OCI-M2 (cell line): ENCODE data around the gene ADGRB2.

Experiments
- DNase-seq: peaks from one replicate; lab custom pipeline; 2025; ENCODE audit not compliant: unreplicated experiment; lab: John Stamatoyannopoulos, UW

The ADGRB2 gene

GRCh38 chr1:31783846-31784245 lies 19.7 kb upstream of the ADGRB2 start:
- DNase-seq: no peak

GRCh38 chr1:31782421-31783410 lies 18.6 kb upstream of the ADGRB2 start:
- DNase-seq: no peak

GRCh38 chr1:31781756-31782371 lies 17.7 kb upstream of the ADGRB2 start:
- no peak for DNase-seq

- DNase-seq: no peak
These were observed 17.1 kb upstream of the ADGRB2 start for GRCh38 chr1:31781138-31781755.

- no peak for DNase-seq
These were observed 16.5 kb upstream of the ADGRB2 start for GRCh38 chr1:31780632-31781031.

GRCh38 chr1:31779687-31780086 lies 15.5 kb upstream of the ADGRB2 start:
- no peak for DNase-seq

GRCh38 chr1:31778763-31779488 lies 14.8 kb upstream of the ADGRB2 start:
- DNase-seq: no peak

GRCh38 chr1:31776516-31776915 lies 12.4 kb upstream of the ADGRB2 start:
- DNase-seq: no peak

GRCh38 chr1:31776032-31776431 lies 11.9 kb upstream of the ADGRB2 start:
- no peak for DNase-seq

GRCh38 chr1:31775210-31775999 lies 11.3 kb upstream of the ADGRB2 start:
- DNase-seq: no peak

GRCh38 chr1:31774495-31774894 lies 10.4 kb upstream of the ADGRB2 start:
- DNase-seq: no peak

- DNase-seq: no peak
These were observed 9.7 kb upstream of the ADGRB2 start for GRCh38 chr1:31773861-31774260.

- DNase-seq: no peak
These were observed 8.6 kb upstream of the ADGRB2 start for GRCh38 chr1:31772669-31773248.

GRCh38 chr1:31771891-31772668 lies 7.9 kb upstream of the ADGRB2 start:
- DNase-seq: no peak

- DNase-seq: peak; percentile 51
These were observed 5.7 kb upstream of the ADGRB2 start for GRCh38 chr1:31769720-31770390.

GRCh38 chr1:31768939-31769704 lies 5.0 kb upstream of the ADGRB2 start:
- DNase-seq: no peak

- DNase-seq: no peak
These were observed 4.3 kb upstream of the ADGRB2 start for GRCh38 chr1:31768407-31768907.

- no peak for DNase-seq
These were observed 3.1 kb upstream of the ADGRB2 start for GRCh38 chr1:31767225-31767624.
